NCI-H1694 treated with DMSO at 0.1 percent for 48 hours (cell line): ENCODE measurements around the gene CA9.
"Not testable (repeated sequence)": the region's sequence is repeated elsewhere in the genome, so short reads cannot be mapped to it uniquely, and the experiment has no call there.

Source experiments
- DNase-seq: peaks from one replicate; lab custom pipeline; 2025; lab: John Stamatoyannopoulos, UW

CA9 gene

DNA sequence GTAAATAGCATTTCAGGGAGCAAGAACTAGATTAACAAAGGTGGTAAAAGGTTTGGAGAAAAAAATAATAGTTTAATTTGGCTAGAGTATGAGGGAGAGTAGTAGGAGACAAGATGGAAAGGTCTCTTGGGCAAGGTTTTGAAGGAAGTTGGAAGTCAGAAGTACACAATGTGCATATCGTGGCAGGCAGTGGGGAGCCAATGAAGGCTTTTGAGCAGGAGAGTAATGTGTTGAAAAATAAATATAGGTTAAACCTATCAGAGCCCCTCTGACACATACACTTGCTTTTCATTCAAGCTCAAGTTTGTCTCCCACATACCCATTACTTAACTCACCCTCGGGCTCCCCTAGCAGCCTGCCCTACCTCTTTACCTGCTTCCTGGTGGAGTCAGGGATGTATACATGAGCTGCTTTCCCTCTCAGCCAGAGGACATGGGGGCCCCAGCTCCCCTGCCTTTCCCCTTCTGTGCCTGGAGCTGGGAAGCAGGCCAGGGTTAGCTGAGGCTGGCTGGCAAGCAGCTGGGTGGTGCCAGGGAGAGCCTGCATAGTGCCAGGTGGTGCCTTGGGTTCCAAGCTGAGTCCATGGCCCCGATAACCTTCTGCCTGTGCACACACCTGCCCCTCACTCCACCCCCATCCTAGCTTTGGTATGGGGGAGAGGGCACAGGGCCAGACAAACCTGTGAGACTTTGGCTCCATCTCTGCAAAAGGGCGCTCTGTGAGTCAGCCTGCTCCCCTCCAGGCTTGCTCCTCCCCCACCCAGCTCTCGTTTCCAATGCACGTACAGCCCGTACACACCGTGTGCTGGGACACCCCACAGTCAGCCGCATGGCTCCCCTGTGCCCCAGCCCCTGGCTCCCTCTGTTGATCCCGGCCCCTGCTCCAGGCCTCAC, at the start of gene CA9:
Gene CA9 (plus strand): TSS at position 797 of the 893 bp plus-strand sequence. CDS start 32 bp downstream, at position 829.
- peak; percentile 67 for DNase-seq

DNA sequence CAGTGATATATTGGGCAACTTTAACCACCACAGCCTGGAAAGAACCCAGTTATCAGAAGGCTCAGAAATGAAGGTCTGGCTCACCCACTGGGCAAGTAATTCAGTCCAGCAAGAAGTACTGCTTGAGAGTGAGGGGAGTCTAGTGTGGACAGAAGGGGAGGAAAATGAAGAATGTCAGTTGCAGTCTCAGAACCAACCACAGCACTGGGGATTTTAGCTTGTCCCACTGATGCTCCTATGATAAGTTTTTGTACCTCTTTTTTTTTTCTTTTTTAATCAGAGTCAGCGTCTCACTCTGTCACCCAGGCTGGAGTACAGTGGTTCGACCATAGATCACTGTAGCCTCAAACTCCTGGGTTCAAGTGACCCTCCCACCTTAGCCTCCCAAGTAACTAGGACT, 46.2 kb upstream of the CA9 start:
- DNase-seq: no peak

DNA sequence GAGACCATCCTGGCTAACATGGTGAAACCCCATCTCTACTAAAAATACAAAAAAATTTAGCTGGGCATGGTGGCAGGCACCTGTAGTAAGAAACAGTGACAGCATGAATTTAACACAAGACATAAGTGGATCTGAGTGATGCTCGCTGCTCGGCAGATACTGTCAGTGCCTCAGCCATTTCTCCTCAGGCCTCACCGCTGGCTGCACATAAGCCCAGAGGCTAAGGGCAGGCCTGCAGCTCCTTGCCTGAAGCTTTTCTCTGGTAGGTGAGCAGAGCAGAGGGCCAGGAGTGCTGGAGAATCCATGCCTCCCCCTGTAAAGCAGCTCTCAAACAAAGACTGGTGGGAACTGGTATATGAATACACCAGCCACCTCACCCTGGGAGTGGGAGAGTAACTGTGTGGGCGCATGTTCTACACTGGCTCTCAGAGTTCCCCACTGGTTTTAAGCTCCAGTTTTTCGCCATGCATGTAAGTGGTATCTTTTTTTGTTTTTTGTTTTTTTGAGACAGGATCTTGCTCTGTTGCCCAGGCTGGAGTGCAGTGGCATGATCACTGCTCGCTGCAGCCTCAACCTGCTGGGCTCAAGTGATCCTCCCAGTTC, 45.2 kb upstream of the CA9 start:
- DNase-seq: no peak

DNA sequence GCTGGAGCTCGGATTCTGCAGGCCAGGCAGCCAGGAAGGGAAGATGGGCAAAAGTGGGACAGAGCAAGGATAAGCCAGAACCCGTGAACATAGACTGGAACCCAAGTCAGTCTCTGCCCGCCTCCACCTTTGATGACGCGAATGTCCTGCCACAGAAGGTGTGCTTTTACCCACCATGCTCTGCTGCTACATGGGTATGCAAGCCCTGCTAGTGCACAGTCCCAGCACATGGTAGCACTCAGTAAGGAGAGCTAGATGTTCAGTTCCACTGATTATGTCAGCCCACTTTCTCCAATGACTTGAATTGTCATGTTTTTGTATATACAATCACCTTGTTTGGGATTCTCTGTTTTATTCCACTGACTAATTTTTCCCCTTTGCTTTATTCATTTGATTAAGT, 44.1 kb upstream of the CA9 start:
- DNase-seq: no peak

DNA sequence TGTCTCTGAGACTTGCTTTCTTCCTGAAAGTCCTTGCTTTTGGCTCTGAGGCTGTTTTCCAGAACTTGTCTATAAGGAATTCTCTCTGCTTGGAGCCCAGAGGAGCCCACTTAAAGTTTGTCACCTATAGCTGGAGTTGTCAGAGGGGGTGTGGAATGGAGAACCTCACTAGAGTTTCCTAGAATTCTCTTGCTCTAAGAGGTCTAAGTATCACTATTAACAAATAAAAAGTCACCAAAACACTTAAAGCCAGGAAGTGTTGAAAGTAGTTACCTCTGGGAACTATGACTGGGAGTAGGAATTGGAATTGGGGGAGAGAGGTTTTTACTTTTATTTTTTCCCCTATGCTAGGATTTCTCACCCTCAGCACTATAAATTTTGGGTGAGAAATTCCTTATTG, 38.0 kb upstream of the CA9 start:
- no peak for DNase-seq

DNA sequence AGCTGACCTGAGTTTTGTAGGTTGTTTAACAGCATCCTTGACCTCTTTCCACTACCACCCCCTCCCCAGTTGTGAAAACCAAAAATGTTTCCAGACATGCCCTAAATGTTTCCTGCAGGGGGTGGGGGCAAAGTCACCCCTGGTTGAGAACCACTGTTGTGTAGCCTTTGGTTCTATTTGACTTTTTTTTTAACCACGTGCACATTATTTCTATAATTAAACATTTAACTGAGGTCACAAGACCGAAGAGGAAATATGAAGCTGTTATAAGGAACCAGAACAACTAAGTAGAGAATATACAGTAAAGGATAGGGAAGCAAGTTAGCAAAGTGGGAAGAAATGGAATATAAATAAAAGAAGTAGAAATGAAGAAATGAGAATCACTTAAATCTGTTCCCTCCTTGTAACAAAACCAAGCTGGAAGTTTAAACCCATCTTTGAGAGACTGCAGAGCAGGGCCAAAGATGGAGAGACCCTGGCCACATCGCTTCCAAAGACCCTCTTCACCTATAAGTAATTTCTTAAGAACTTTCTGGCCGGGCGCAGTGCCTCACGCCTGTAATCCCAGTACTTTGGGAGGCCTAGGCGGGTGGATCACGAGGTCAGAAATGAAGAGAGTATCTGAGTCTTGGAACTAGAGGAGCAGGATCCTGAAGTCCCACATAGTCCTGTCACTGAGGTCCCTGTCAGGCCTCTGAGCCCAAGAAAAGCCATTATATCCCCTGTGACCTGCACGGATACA, 37.4 kb upstream of the CA9 start:
- no peak for DNase-seq

DNA sequence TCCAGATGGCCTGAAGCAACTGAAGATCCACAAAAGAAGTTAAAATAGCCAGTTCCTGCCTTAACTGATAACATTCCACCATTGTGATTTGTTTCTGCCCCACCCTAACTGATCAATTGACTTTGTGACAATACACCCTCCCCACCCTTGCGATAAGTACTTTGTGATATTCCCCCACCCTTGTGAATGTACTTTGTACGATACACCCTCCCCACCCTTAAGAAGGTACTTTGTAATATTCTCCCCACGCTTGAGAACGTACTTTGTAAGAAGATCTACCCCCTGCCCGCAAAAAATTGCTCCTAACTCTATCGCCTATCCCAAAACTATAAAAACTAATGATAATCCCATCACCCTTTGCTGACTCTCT, 36.9 kb upstream of the CA9 start:
- DNase-seq: not testable (repeated sequence)

DNA sequence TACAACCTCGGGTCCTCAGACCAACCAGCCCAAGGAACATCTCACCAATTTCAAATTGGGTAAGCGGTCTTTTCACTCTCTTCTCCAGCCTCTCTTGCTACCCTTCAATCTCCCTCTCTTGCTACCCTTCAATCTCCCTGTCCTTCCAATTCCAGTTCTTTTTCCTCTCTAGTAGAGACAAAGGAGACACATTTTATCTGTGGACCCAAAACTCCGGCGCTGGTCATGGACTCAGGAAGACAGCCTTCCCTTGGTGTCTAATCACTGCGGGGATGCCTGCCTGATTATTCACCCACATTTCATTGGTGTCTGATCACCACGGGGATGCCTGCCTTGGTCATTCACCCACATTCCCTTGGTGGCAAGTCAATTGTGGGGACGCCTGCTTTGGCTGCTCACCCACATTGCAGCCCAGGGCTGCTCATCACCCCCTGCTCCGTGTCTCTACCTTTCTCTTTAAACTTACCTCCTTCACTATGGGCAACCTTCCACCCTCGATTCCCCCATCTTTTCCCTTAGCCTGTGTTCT, 36.2 kb upstream of the CA9 start:
- not testable (repeated sequence) for DNase-seq

DNA sequence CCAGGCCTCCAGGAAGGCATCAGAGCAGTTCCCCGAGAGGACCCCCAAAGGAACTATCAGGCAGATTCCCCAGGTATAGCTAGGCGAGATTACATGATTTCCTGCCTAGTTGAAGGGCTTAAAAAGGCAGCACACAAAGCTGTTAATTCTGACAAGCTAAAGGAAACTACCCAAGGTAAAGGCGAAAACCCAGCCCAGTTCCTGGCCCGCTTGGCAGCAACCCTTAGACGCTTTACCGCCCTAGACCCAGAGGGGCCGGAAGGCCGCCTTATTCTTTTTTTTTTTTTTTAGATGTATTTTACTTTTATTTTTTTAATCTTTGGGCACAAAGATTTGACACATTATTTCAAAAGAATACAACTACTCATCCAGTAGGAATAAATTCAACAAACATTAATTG, 35.0 kb upstream of the CA9 start:
- not testable (repeated sequence) for DNase-seq

DNA sequence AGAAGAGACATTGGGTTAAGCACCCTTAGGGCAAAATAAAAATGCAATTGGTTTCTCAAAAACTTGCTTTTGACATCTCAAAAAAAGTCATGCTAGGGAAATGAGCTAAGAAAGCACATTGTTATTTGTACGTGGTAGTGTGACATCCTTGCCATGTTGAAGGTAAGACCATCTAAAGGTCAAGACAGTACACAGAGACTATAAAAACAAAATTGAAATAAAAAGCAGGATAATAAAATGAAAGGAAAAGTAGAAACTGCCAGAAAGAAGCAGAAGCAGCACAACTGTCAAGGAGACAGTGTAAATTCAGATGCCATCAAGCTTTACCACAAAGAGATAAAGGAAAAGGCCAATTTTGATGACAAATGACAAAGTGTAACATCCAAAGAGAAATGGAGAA, 34.5 kb upstream of the CA9 start:
- DNase-seq: not testable (repeated sequence)

DNA sequence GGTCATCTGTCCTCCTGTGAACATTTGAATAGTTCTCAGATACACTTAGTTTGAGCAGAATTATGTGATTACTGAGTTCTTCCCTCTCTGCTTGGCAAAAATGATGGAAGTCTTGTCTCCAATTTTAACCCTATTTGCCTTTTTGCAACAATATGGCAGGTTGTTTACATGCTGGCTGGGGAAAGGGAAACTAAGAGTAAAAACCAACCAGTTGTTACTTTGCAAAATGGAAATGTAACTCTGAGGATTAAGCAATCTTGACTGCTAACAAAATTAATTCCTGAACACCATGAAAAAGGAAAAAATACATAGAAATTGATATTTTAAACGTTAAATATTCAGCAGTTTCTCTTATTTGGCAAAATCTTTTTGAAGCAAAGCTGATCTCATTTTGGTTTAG, 34.1 kb upstream of the CA9 start:
- DNase-seq: no peak

DNA sequence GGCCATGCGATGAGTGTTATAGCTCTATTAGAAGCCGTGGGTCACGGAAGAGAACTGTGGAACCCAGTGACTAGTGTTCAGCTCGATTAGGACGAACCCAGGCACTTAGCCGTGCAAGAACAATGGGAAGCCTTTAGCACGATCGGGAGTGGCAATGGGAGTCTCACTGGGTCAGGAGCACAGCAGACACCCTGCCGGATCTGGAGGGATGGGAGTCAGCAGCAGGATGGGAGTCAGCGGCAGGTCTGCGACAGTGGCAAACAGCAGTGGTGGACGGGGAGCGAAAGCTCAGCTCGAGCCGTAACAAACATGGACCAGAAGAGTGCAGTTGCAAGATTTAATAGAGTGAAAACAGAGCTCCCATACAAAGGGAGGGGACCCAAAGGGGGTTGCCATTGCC, 33.3 kb upstream of the CA9 start:
- not testable (repeated sequence) for DNase-seq

DNA sequence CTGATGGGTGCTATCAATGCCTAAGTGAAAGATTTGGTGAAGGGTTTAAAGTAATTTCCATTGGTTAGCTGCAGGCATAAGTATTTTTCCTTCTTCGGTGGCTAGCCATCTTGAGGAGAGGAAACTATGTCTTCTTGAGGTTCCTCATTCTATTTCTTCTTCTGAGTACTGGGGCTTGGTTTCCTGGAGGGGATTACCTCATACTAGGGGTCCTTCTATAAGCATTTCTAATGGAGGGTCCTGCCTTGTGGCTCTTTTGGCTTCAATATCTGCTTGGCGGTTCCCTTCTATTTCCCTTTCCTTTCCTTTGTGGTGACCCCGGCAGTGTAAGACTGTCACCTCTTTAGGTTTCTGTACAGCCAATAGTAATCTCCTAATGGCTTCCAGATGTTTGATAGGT, 32.2 kb upstream of the CA9 start:
- DNase-seq: not testable (repeated sequence)

DNA sequence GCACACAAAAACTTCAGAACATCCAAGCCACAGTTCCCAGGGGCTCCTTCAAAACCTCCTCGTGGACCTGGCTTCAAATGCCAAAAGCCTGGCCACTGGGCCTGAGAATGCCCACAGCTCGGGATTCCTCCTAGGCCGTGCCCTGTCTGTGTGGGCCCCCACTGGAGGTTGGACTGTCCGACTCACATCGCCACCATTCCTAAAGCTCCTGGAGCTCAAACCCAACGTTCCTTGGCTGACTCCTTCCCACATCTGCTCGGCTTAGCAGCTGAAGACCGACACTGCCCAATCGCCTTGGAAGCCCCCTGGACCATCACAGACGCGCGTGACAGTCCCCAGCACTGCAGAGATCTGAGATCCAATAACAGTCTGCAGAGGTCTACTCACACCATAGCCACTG, 30.7 kb upstream of the CA9 start:
- DNase-seq: no peak

DNA sequence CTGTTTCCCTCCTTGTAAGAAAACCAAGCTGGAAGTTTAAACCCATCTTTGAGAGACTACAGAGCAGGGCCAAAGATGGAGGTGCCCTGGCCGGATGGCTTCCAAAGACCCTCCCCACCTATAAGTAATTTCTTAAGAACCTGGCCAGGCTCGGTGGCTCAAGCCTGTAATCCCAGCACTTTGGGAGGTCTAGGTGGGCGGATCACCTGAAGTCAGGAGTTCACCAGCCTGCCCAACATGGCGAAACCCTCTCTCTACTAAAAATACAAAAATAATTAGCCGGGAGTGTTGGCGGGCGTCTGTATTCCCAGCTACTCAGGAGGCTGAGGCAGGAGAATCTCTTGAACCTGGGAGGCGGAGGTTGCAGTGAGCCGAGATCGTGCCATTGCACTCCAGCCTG, 28.0 kb upstream of the CA9 start:
- DNase-seq: not testable (repeated sequence)

DNA sequence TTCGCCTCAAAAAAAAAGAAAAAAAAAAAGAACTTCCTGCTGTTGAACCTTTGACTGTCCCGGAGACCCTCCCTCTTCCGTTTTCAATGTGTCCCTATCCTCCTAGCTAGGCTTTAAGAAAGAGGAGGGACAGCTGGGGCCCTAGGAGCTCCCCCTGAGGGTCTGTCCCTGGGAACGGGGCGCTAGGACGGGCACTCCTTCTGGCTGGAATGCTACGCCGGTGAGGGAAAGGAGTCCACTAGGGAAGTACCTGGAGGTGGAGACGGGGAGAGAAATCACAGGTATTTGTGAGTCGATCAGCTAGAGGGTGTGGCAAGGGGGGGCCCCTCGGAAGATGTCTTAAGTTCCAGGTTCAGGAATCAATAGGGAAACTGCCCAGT, 27.6 kb upstream of the CA9 start:
- DNase-seq: peak; percentile 45

DNA sequence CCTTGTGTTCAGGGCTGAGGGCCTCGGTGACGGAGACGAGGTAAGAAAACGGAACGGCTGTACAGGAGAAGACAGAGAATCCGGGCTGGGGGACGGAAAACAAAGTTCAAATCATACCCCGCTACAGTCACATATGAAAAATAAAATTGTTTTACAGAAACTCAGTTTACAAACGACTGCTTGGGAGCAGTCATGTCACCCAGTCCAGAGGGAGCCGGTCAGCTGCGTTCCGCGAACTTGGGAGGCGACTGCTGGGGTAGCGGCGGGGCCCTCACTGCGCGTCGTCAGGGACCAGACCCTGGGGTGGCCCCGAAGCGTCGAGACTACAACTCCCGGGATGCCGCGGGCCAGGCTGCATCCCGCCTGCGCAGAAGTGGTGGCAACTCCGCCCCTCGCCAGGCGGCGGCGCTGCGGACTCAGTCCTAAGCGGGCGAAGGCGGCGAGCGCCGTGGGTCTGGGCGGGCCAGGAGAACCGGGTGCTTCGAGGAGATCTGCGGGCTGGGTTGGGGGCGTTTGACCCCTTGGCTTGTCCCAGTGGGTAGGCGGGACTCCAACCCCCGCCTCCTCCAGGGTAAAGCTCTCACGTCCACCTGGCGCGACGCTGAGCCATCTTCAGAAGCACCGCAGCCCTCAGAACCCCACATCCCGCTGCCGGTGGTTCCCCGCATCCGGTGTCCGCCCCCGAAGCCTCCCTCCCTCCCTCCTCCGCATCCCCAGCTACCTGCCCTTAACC, 27.0 kb upstream of the CA9 start:
- DNase-seq: peak; percentile 88

DNA sequence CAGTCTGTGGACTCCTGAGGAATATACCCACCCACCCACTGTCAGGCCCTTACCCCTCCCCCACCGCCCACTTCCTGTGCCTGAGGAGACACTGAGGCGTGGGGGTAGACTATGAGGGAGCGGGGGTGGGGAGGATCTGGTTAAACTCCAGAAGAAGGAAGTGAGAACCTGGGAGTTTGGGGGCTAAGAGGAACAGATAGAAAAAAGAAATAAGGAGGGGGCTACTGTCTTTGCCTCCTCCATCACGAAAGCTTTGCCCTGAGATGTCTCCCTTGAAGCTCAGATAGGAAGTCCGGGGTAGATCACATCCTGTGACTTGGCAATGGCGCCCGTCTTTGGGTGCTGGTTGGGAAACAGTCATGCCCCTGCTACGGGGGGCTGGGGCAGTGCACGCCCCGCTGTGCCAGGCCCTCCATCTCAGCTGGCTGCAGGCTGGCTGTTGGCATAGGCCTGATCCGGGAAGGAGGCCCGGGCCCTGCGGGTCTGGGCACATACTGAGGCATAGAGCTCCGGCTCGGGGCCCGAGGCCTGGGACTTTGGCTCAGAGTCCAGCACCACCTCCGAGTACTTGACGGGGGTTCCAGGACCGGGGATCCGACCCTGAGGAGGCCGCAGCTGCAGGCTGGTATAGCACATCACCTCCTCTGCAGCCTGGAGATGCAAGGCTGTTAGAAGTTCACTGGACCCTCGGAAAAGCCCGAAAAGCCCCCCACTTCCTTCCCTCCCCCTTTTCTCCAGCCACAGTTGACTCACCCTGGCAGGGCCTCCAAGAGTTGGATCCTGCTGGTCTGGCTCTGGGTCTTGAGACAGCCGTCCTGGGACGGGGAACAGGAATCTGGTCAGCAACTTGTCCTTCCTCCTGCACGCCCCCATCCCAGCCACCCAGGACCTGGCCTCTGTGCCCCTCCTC, 24.0 kb upstream of the CA9 start:
- no peak for DNase-seq

DNA sequence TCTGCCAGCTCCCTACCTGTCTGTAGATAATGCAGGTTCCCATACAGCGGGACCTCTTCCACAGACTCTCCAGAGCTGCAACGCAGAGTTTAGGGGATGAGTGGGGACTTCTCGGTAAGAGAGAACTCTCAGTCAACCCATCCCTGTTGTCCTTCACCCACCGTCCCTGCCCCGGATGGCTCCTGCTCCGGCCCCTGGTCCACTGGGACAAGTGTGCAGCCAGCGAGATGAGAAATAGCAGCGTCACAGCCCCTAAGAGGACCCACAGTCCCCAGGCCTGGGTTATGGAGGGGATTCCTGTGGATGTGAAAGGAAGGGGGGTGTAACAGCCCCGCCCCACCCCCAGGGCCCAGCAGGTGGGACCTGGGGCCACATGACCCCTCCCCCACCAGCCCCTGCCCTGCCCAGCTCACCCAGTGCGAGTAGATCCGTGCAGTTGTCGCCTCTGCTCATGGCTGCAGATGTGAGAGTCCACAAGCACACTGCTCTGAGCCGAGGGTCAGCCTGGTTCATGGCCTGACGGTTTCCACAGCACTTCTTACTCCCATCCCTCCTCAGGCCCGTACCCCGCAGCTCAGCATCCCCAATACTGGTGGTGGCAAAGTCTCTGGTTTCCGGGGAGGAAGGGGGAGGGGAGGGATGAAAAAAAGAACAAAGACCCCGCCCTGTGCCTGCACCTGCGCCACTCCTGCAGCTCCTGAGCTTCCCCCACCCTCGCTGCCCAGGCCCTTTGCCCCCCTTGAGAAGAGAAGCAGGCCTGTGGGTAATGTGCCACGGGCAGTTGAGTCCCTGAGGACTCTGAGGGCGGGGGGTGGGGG, 23.2 kb upstream of the CA9 start, which contains the start of gene SIT1:
Gene SIT1 (minus strand): TSS at position 591 of the 818 bp plus-strand sequence. CDS start 78 bp downstream, at position 513.
- no peak for DNase-seq
